Liver (tissue), 3 donors: ENCODE data around the gene GOLGA6A.

ENCODE experiments used
- FOXA1 ChIP-seq: IDR thresholded peaks from 2 replicates; pipeline ENCODE4 v1.6.1; 2016; ENCODE audit warnings: antibody characterized with exemption
- JUND ChIP-seq, 2 donors: IDR thresholded peaks; 2 replicates each; pipeline ENCODE4 v1.6.1; 2016; ENCODE audit warnings: antibody characterized with exemption in 2 of 2
- NR2F2 ChIP-seq: IDR thresholded peaks from 2 replicates; pipeline ENCODE4 v1.6.1; 2016; ENCODE audit warnings: antibody characterized with exemption
- REST ChIP-seq: IDR thresholded peaks from 2 replicates; pipeline ENCODE4 v1.6.1; 2016; ENCODE audit warnings: antibody characterized with exemption, mild to moderate bottlenecking
- RXRA ChIP-seq, 2 donors: IDR thresholded peaks; 2 replicates each; pipeline ENCODE4 v1.6.1; 2017 to 2018; ENCODE audit warnings: antibody characterized with exemption in 2 of 2, mild to moderate bottlenecking in 1 of 2
- SP1 ChIP-seq: IDR thresholded peaks from 2 replicates; pipeline ENCODE4 v1.6.1; 2018; ENCODE audit warnings: antibody characterized with exemption, mild to moderate bottlenecking
- TAF1 ChIP-seq: conservative IDR thresholded peaks from 2 replicates; pipeline ENCODE4 v1.6.1; 2016; ENCODE audit warnings: antibody characterized with exemption, mild to moderate bottlenecking
- YY1 ChIP-seq: IDR thresholded peaks from 2 replicates; pipeline ENCODE4 v1.6.1; 2016; ENCODE audit warnings: antibody characterized with exemption, mild to moderate bottlenecking
- TF ChIP-seq, protein P1 (sequence below): fragments of 150-350 bp; IDR thresholded peaks from 2 replicates; pipeline ENCODE4 v1.5.1; 2017; ENCODE audit warnings: improper control_type of control experiment, low read depth, low read length; ENCODE audit not compliant: missing input control
- TF ChIP-seq, protein P2 (sequence below): IDR thresholded peaks from 2 replicates; pipeline ENCODE4 v1.6.1; 2016; ENCODE audit warnings: antibody characterized with exemption
- donor health status: healthy.
- donor health status: healthy.

GRCh38 chr15:74028646-74029045 is 53.7 kb downstream of the GOLGA6A start:
- TF ChIP-seq, protein P1, sequence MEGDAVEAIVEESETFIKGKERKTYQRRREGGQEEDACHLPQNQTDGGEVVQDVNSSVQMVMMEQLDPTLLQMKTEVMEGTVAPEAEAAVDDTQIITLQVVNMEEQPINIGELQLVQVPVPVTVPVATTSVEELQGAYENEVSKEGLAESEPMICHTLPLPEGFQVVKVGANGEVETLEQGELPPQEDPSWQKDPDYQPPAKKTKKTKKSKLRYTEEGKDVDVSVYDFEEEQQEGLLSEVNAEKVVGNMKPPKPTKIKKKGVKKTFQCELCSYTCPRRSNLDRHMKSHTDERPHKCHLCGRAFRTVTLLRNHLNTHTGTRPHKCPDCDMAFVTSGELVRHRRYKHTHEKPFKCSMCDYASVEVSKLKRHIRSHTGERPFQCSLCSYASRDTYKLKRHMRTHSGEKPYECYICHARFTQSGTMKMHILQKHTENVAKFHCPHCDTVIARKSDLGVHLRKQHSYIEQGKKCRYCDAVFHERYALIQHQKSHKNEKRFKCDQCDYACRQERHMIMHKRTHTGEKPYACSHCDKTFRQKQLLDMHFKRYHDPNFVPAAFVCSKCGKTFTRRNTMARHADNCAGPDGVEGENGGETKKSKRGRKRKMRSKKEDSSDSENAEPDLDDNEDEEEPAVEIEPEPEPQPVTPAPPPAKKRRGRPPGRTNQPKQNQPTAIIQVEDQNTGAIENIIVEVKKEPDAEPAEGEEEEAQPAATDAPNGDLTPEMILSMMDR: no peak
- TF ChIP-seq RXRA (IDR thresholded peaks at IDR 0.05): no peak
- TF ChIP-seq YY1: no peak
- TF ChIP-seq JUND (IDR thresholded peaks at IDR 0.05): no peak
- TF ChIP-seq REST: no peak
- no peak for TF ChIP-seq TAF1
- no peak for TF ChIP-seq FOXA1
- TF ChIP-seq, protein P2, sequence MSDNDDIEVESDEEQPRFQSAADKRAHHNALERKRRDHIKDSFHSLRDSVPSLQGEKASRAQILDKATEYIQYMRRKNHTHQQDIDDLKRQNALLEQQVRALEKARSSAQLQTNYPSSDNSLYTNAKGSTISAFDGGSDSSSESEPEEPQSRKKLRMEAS: no peak
- no peak for TF ChIP-seq SP1
- TF ChIP-seq NR2F2: no peak
